PC-9 (cell line): Measurements from ENCODE around the gene TK2. TPM values are rescaled to one million over a fixed set of nuclear protein-coding genes. Genes with fewer than 3 reads are reported as not detected.
A peak's percentile ranks its signal among the peaks of the same experiment; 100 is the strongest.

Source experiments
- BruUV-seq: library from RNA; stranded (reverse); fragments of 400-500 nt; replicated peaks from 2 replicates; lab custom pipeline; 2021; lab: Mats Ljungman, UMichigan
- CTCF ChIA-PET: fragments of 300-600 bp; sonication (Branson Sonifier 250); formaldehyde crosslinking; loops from one replicate; lab custom pipeline; 2022; ENCODE audit warnings: antibody characterized with exemption; lab: Charles Lee
- POLR2A ChIA-PET: fragments of 300-600 bp; sonication (Branson Sonifier 250); formaldehyde crosslinking; loops from one replicate; lab custom pipeline; 2022; ENCODE audit warnings: antibody characterized with exemption; ENCODE audit not compliant: unreplicated experiment; lab: Charles Lee
- DNase-seq, 2 experiments: peaks; one replicate each; pipeline versions ENCODE4 v3.0.0 to v3.0.0-alpha.2; 2015 to 2022; ENCODE audit warnings: mixed read lengths in 1 of 2
- H2AFZ ChIP-seq: fragments of 200-600 bp; sonication (generic); 2 replicates; pipeline ENCODE4 v1.8.1; 2017; ENCODE audit warnings: antibody characterized with exemption
- H3F3A ChIP-seq: fragments of 200-600 bp; sonication (generic); 2 replicates; pipeline ENCODE4 v1.8.1; 2017; ENCODE audit warnings: antibody characterized with exemption, mild to moderate bottlenecking, low read depth; ENCODE audit not compliant: insufficient read depth
- H3K27ac ChIP-seq: fragments of 200-600 bp; sonication (generic); 2 replicates; pipeline ENCODE4 v1.6.1; 2016; ENCODE audit warnings: mixed run types
- H3K27me3 ChIP-seq: fragments of 200-600 bp; sonication (generic); 2 replicates; pipeline ENCODE4 v1.6.1; 2016; ENCODE audit warnings: low read depth, mixed run types; ENCODE audit not compliant: insufficient read depth
- H3K36me3 ChIP-seq: fragments of 200-600 bp; sonication (generic); 2 replicates; pipeline ENCODE4 v1.6.1; 2016; ENCODE audit warnings: low read depth, mixed run types
- H3K4me1 ChIP-seq: fragments of 200-600 bp; sonication (generic); replicated peaks from 2 replicates; pipeline ENCODE4 v1.6.1; 2016; ENCODE audit warnings: mixed run types; ENCODE audit not compliant: insufficient read depth
- H3K4me2 ChIP-seq: fragments of 200-600 bp; sonication (generic); 2 replicates; pipeline ENCODE4 v1.6.1; 2017; ENCODE audit warnings: mixed run types
- H3K4me3 ChIP-seq: fragments of 200-600 bp; sonication (generic); 2 replicates; pipeline ENCODE4 v1.6.1; 2016; ENCODE audit warnings: mixed run types
- H3K79me2 ChIP-seq: fragments of 200-600 bp; sonication (generic); 2 replicates; pipeline ENCODE4 v1.6.1; 2017; ENCODE audit warnings: low read depth, mixed run types
- H3K9me2 ChIP-seq: fragments of 200-600 bp; sonication (generic); 2 replicates; pipeline ENCODE4 v1.8.1; 2017; ENCODE audit warnings: mild to moderate bottlenecking; ENCODE audit not compliant: insufficient read depth
- H3K9me3 ChIP-seq: fragments of 200-600 bp; sonication (generic); 2 replicates; pipeline ENCODE4 v1.8.1; 2016; ENCODE audit warnings: low read depth; ENCODE audit not compliant: insufficient read depth
- H4K20me1 ChIP-seq: fragments of 200-600 bp; sonication (generic); 2 replicates; pipeline ENCODE4 v1.8.1; 2017; ENCODE audit not compliant: insufficient read depth
- EZH2 ChIP-seq: fragments of 200-600 bp; sonication (generic); IDR thresholded peaks from 2 replicates; pipeline ENCODE4 v1.8.0; 2017; ENCODE audit warnings: antibody characterized with exemption, low read depth
- intact Hi-C: fragments of 100-400 bp; cut with micrococcal nuclease; formaldehyde crosslinking; loops from one replicate; pipeline ENCODE4 v1.10.0; 2022; ENCODE audit not compliant: unreplicated experiment
- total RNA-seq: library from RNA; stranded (reverse); gene quantifications from 2 replicates; pipeline ENCODE4 v1.2.3, GENCODE V29; 2021
- TF ChIP-seq, protein P1 (sequence below): fragments of 200-600 bp; sonication (generic); conservative IDR thresholded peaks from 2 replicates; pipeline ENCODE4 v1.6.1; 2017; ENCODE audit warnings: mixed run types, antibody characterized with exemption, mild to moderate bottlenecking, moderate library complexity

TK2 gene
- total RNA-seq, 1 experiment from 2014 or later, result 20.1 TPM

DNA sequence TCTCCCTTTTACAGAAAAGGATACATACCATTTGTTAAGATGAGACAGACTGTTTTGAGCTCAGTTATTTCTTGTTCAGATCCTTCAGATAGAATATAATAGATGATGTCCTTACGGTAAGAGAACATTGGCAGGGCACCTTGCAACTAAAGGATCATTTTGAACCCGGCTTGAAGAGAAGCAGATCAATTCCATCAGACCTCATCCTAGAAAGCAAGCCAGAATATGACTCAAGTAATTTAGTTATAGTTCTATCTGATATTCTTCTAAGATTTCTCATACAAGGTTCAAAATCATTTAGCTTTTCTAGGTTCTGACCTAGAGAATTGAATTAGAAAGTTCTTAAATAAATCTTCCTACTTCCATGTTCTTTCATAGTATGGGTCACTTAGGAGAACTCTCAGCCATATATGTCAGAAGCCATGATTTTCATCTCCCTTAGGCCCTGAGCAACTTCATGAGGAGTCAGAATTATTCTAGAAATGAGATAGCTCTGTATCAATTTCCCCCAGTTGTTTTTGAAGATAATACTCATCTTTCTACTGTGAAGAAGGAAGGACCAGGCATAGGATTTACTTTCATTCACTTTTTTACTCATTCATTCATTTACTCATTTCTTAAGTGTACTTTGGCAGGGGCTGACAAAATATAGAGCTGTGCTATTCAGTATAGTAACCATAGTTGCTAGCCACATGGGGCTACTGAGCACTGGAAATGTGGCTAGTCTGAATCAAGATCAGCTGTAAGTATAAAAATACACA lies 13.8 kb upstream of the TK2 start:
- no peak overlapping the region for H3K4me2 ChIP-seq
- no peak overlapping the region for H3K4me3 ChIP-seq
- H2AFZ ChIP-seq, result no peak overlapping the region
- no peaks in the 10 kb centered on the region for H4K20me1 ChIP-seq
- DNase-seq, result no peak
- no peak overlapping the region for H3K27ac ChIP-seq
- intact Hi-C loops, result no loop called here
- CTCF ChIA-PET, result interaction anchor here (0.6 to 1.2 kb wide), 2 partner anchors 9 to 285 kb away, joined by 3 read pairs; no protein-coding TSS in a partner anchor
- H3F3A ChIP-seq, result no peaks in the 10 kb centered on the region
- BruUV-seq, result no TSS peak
- H3K36me3 ChIP-seq, result 0 out of 2 replicates have a peak, but pooled peaks cover 9% of the 10 kb centered on the region
- TF ChIP-seq, protein P1, sequence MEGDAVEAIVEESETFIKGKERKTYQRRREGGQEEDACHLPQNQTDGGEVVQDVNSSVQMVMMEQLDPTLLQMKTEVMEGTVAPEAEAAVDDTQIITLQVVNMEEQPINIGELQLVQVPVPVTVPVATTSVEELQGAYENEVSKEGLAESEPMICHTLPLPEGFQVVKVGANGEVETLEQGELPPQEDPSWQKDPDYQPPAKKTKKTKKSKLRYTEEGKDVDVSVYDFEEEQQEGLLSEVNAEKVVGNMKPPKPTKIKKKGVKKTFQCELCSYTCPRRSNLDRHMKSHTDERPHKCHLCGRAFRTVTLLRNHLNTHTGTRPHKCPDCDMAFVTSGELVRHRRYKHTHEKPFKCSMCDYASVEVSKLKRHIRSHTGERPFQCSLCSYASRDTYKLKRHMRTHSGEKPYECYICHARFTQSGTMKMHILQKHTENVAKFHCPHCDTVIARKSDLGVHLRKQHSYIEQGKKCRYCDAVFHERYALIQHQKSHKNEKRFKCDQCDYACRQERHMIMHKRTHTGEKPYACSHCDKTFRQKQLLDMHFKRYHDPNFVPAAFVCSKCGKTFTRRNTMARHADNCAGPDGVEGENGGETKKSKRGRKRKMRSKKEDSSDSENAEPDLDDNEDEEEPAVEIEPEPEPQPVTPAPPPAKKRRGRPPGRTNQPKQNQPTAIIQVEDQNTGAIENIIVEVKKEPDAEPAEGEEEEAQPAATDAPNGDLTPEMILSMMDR, result no peak
- no peak for TF ChIP-seq EZH2
- POLR2A ChIA-PET, result interaction anchor here (0.7 kb wide), 1 partner anchor 248 kb away, joined by 5 read pairs; no protein-coding TSS in a partner anchor
- H3K9me3 ChIP-seq, result 0 out of 2 replicates have a peak, but pooled peaks cover 5% of the 10 kb centered on the region
- H3K79me2 ChIP-seq, result no peaks in the 10 kb centered on the region
- H3K27me3 ChIP-seq, result no peaks in the 10 kb centered on the region
- H3K9me2 ChIP-seq, result no peaks in the 10 kb centered on the region
- H3K4me1 ChIP-seq, result peaks cover 3% of the 10 kb centered on the region

DNA sequence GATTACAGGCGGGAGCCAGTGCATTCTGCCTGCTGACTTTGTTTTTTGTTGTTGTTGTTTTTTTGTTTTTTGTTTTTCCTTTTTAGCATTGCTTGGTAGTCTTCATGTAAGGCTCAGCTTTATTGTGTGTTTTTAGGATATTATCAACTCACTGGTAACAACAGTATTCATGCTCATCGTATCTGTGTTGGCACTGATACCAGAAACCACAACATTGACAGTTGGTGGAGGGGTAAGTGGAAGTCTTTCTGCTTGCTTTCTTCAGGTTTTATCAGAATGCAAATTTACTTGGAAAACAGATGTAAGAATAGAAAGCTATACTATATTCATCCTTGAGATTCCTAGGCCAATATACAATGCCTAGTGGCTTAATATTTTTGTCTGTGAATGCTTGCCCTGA lies 13.1 kb upstream of the TK2 start:
- POLR2A ChIA-PET, result interaction anchor here (0.6 to 1.0 kb wide), 3 partner anchors 179 to 420 kb away, joined by 4 to 5 read pairs (median 4); no protein-coding TSS in a partner anchor
- no peak for DNase-seq
- TF ChIP-seq EZH2, result no peak
- TF ChIP-seq, protein P1, result no peak
- H3K4me3 ChIP-seq, result no peak overlapping the region
- CTCF ChIA-PET, result interaction anchor here (1.1 to 1.2 kb wide), 2 partner anchors 9 to 305 kb away, joined by 3 to 4 read pairs; no protein-coding TSS in a partner anchor
- H3K27me3 ChIP-seq, result no peaks in the 10 kb centered on the region
- H3K36me3 ChIP-seq, result 0 out of 2 replicates have a peak, but pooled peaks cover 9% of the 10 kb centered on the region
- H3K9me3 ChIP-seq, result 0 out of 2 replicates have a peak, but pooled peaks cover 5% of the 10 kb centered on the region
- no peak overlapping the region for H2AFZ ChIP-seq
- H4K20me1 ChIP-seq, result no peaks in the 10 kb centered on the region
- H3K4me2 ChIP-seq, result no peak overlapping the region
- no peak overlapping the region for H3K27ac ChIP-seq
- intact Hi-C loops, result no loop called here
- no peaks in the 10 kb centered on the region for H3K79me2 ChIP-seq
- BruUV-seq, result no TSS peak
- H3K9me2 ChIP-seq, result no peaks in the 10 kb centered on the region
- H3K4me1 ChIP-seq, result no peaks in the 10 kb centered on the region
- no peaks in the 10 kb centered on the region for H3F3A ChIP-seq

DNA sequence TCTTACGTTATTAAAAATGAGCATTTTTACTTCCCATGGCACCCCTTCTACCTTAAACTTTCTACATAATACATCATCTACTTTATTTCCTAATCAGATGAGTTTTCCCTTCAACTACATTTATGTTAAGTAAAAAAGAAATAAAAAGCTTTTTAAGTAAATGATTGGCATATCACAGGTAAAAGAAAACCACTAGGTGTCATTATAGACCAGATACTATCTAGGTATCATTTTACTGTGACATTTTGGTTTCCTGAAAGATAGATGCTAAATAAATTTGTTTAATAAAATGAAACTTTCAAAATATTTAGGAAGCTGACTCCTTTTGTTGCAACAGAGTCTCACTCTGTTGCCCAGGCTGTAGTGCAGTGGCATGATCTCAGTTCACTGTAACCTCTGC lies 12.5 kb upstream of the TK2 start:
- no peak for DNase-seq
- Histone ChIP-seq H3K27ac (no peak overlapping the region), H4K20me1 (no peaks in the 10 kb centered on the region), H3K4me3 (no peak overlapping the region), H3K4me2 (no peak overlapping the region), H3K4me1 (no peaks in the 10 kb centered on the region), H3K9me2 (no peaks in the 10 kb centered on the region), H3K79me2 (no peaks in the 10 kb centered on the region), H2AFZ (no peak overlapping the region), H3K36me3 (0 out of 2 replicates have a peak, but pooled peaks cover 9% of the 10 kb centered on the region), H3F3A (no peaks in the 10 kb centered on the region), H3K9me3 (0 out of 2 replicates have a peak, but pooled peaks cover 3% of the 10 kb centered on the region), H3K27me3 (no peaks in the 10 kb centered on the region)
- intact Hi-C loops, result no loop called here
- TF ChIP-seq, protein P1, result peak; percentile 60
- no peak for TF ChIP-seq EZH2
- POLR2A ChIA-PET, result interaction anchor here (0.6 to 1.0 kb wide), 2 partner anchors 179 to 419 kb away, joined by 4 read pairs; no protein-coding TSS in a partner anchor
- no TSS peak for BruUV-seq
- CTCF ChIA-PET, result interaction anchor here (0.5 to 1.1 kb wide), 2 partner anchors 210 to 306 kb away, joined by 3 to 4 read pairs; no protein-coding TSS in a partner anchor
